GM23338 (cell line): ENCODE results near the gene ZNF697. TPM values are rescaled to one million over a fixed set of nuclear protein-coding genes. Genes with fewer than 3 reads are reported as not detected.

Experiments
- ATAC-seq: fragments of 200-7000 bp; cut with Tn5 transposase; 3 replicates; pipeline ENCODE4 v1.9.1; 2020
- DNase-seq: peaks from one replicate; pipeline ENCODE4 v3.0.0-alpha.2; 2015; ENCODE audit warnings: low spot score
- H2AFZ ChIP-seq: fragments of 200-600 bp; sonication (generic); 2 replicates; pipeline ENCODE4 v1.8.0; 2016; ENCODE audit warnings: antibody characterized with exemption, mild to moderate bottlenecking, moderate library complexity
- H3F3A ChIP-seq: fragments of 200-600 bp; sonication (generic); replicated peaks from 2 replicates; pipeline ENCODE4 v1.8.0; 2017; ENCODE audit warnings: antibody characterized with exemption, mixed run types, low read depth
- H3K27ac ChIP-seq: fragments of 200-600 bp; sonication (generic); 2 replicates; pipeline ENCODE4 v1.6.1; 2016; ENCODE audit warnings: low read depth
- H3K27me3 ChIP-seq: fragments of 200-600 bp; sonication (generic); 2 replicates; pipeline ENCODE4 v1.8.0; 2016; ENCODE audit warnings: mild to moderate bottlenecking, mixed run types, moderate library complexity; ENCODE audit not compliant: insufficient read depth
- H3K36me3 ChIP-seq: fragments of 200-600 bp; sonication (generic); 2 replicates; pipeline ENCODE4 v1.8.0; 2016; ENCODE audit warnings: mild to moderate bottlenecking; ENCODE audit not compliant: insufficient read depth
- H3K4me1 ChIP-seq: fragments of 200-600 bp; sonication (generic); 2 replicates; pipeline ENCODE4 v1.8.0; 2016; ENCODE audit warnings: mild to moderate bottlenecking, moderate library complexity; ENCODE audit not compliant: insufficient read depth
- H3K4me2 ChIP-seq: fragments of 200-600 bp; sonication (generic); 2 replicates; pipeline ENCODE4 v1.7.1; 2017; ENCODE audit warnings: mixed run types
- H3K4me3 ChIP-seq: fragments of 200-600 bp; sonication (generic); 2 replicates; pipeline ENCODE4 v1.6.1; 2016; ENCODE audit warnings: mixed run types
- H3K79me2 ChIP-seq: fragments of 200-600 bp; sonication (generic); replicated peaks from 2 replicates; pipeline ENCODE4 v1.8.0; 2017; ENCODE audit warnings: mild to moderate bottlenecking; ENCODE audit not compliant: insufficient read depth
- H3K9me2 ChIP-seq: fragments of 200-600 bp; sonication (generic); 2 replicates; pipeline ENCODE4 v1.8.0; 2017; ENCODE audit not compliant: insufficient read depth
- H4K20me1 ChIP-seq: fragments of 200-600 bp; sonication (generic); replicated peaks from 2 replicates; pipeline ENCODE4 v1.8.0; 2017; ENCODE audit warnings: mild to moderate bottlenecking; ENCODE audit not compliant: insufficient read depth
- H3K27ac Mint-ChIP-seq: 2 replicates; pipeline ENCODE4 v1.8.0; 2020; ENCODE audit warnings: inconsistent platforms, mild to moderate bottlenecking, moderate library complexity, mixed read lengths
- H3K27me3 Mint-ChIP-seq: 3 replicates; pipeline ENCODE4 v1.8.0; 2022; ENCODE audit warnings: low read depth, mild to moderate bottlenecking, moderate library complexity, mixed read lengths, inconsistent platforms; ENCODE audit not compliant: insufficient read depth, poor library complexity
- H3K36me3 Mint-ChIP-seq: 3 replicates; pipeline ENCODE4 v1.8.0; 2021; ENCODE audit warnings: low read depth, mild to moderate bottlenecking, inconsistent platforms, moderate library complexity, mixed read lengths
- H3K4me1 Mint-ChIP-seq: 3 replicates; pipeline ENCODE4 v1.8.0; 2020; ENCODE audit warnings: mild to moderate bottlenecking, inconsistent platforms, mixed read lengths
- H3K4me3 Mint-ChIP-seq: 3 replicates; pipeline ENCODE4 v1.8.0; 2021; ENCODE audit warnings: moderate library complexity, mild to moderate bottlenecking, inconsistent platforms, mixed read lengths
- H3K9me3 Mint-ChIP-seq: 3 replicates; pipeline ENCODE4 v1.8.0; 2020; ENCODE audit warnings: moderate library complexity, mild to moderate bottlenecking, inconsistent platforms, mixed read lengths
- CREB1 ChIP-seq: fragments of 250-450 bp; sonication (Bioruptor Pico); IDR thresholded peaks from 2 replicates; pipeline ENCODE4 v1.5.0; 2020; ENCODE audit warnings: low read depth, mild to moderate bottlenecking, moderate library complexity
- ETS1 ChIP-seq: IDR thresholded peaks from 2 replicates; pipeline ENCODE4 v1.6.1; 2016; ENCODE audit warnings: antibody characterized with exemption
- EZH2 ChIP-seq: fragments of 200-600 bp; sonication (generic); IDR thresholded peaks from one replicate; pipeline ENCODE4 v1.8.0; 2017; ENCODE audit warnings: antibody characterized with exemption, mild to moderate bottlenecking, low read depth; ENCODE audit not compliant: unreplicated experiment
- EZH2phosphoT487 ChIP-seq: fragments of 200-600 bp; sonication (generic); IDR thresholded peaks from one replicate; pipeline ENCODE4 v1.8.1; 2018; ENCODE audit warnings: antibody characterized with exemption; ENCODE audit not compliant: unreplicated experiment
- JUNB ChIP-seq: IDR thresholded peaks from one replicate; pipeline ENCODE4 v1.6.1; 2016; ENCODE audit warnings: antibody characterized with exemption; ENCODE audit not compliant: unreplicated experiment
- NANOG ChIP-seq: IDR thresholded peaks from 2 replicates; pipeline ENCODE4 v1.6.1; 2016; ENCODE audit warnings: antibody characterized with exemption, borderline replicate concordance
- POLR2AphosphoS5 ChIP-seq: IDR thresholded peaks from 2 replicates; pipeline ENCODE4 v1.6.1; 2016; ENCODE audit warnings: antibody characterized with exemption, low read depth
- STAT1 ChIP-seq: IDR thresholded peaks from one replicate; pipeline ENCODE4 v1.6.1; 2016; ENCODE audit warnings: antibody characterized with exemption; ENCODE audit not compliant: unreplicated experiment
- ZNF114 ChIP-seq: fragments of 250-450 bp; sonication (Bioruptor Pico); IDR thresholded peaks from 2 replicates; pipeline ENCODE4 v1.5.0; 2020; ENCODE audit warnings: mild to moderate bottlenecking, moderate library complexity
- ZNF331 ChIP-seq: fragments of 250-450 bp; sonication (Bioruptor Pico); IDR thresholded peaks from 2 replicates; pipeline ENCODE4 v1.5.0; 2020; ENCODE audit warnings: low read depth, mild to moderate bottlenecking, moderate library complexity
- ZNF462 ChIP-seq: fragments of 250-450 bp; sonication (Bioruptor Pico); IDR thresholded peaks from 2 replicates; pipeline ENCODE4 v1.5.0; 2020; ENCODE audit warnings: mild to moderate bottlenecking, moderate library complexity
- polyA plus RNA-seq: library from polyadenylated mRNA; unstranded; fragments of >200 nt; fragmentation: Nextera tagmentation; extraction: Ambion mirVana; gene quantifications from 2 replicates; pipeline ENCODE4 v1.2.1, GENCODE V29; 2016
- total RNA-seq: library from RNA; depleted of rRNA; stranded (reverse); fragments of >200 nt; shearing (Covaris generic); gene quantifications from 2 replicates; pipeline ENCODE4 v1.2.3, GENCODE V29; 2014
- TF ChIP-seq, protein P1 (sequence below): IDR thresholded peaks from one replicate; pipeline ENCODE4 v1.6.1; 2018; ENCODE audit warnings: antibody characterized with exemption; ENCODE audit not compliant: unreplicated experiment
- TF ChIP-seq, protein P2 (sequence below), 2 experiments: fragments of 200-600 bp in 1 of 2; sonication (generic) in 1 of 2; conservative IDR thresholded peaks; 2 replicates each; pipeline versions ENCODE4 v1.5.1 to v1.6.1; 2016 to 2017; ENCODE audit warnings: antibody characterized with exemption in 2 of 2, low read depth in 2 of 2, mild to moderate bottlenecking in 2 of 2, moderate library complexity in 1 of 2

Gene ZNF697
- total and polyA plus RNA-seq, 2 experiments from 2014 or later, result 5.4 to 32.0 TPM

DNA sequence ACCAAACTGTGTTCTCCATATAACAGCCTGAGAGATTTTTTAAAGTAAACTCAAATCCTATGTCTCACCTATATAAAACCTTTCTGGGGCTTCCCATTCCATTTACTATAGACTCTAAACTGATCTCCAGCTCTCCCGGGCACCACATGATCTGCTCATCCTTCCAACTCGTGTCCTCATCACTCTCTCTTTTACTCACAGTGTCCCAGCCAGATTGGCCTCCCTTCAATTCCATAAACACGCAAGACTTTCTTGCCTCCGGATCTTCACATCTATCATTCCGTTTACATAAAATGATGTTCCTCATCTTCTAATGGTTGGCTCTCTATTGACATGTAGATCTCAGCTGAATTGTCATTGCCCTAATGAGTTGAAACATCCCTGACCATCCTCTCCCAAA, 59.4 kb downstream of the ZNF697 start:
- Mint-ChIP-seq H3K36me3 (no peaks in the 10 kb centered on the region), H3K9me3 (no peaks in the 10 kb centered on the region), H3K27me3 (peaks cover 3% of the 10 kb centered on the region), H3K4me3 (no peak overlapping the region), H3K4me1 (no peaks in the 10 kb centered on the region), H3K27ac (no peak overlapping the region)
- Histone ChIP-seq H3F3A (no peaks in the 10 kb centered on the region), H3K4me2 (no peak overlapping the region), H3K36me3 (no peaks in the 10 kb centered on the region), H3K27ac (no peak overlapping the region), H4K20me1 (no peaks in the 10 kb centered on the region), H3K27me3 (no peaks in the 10 kb centered on the region), H3K4me1 (no peaks in the 10 kb centered on the region), H2AFZ (no peak overlapping the region), H3K4me3 (no peak overlapping the region), H3K9me2 (no peaks in the 10 kb centered on the region), H3K79me2 (no peaks in the 10 kb centered on the region)
- ATAC-seq (no peak), DNase-seq (no peak)
- TF ChIP-seq ZNF114 (no peak), NANOG (no peak), POLR2AphosphoS5 (no peak), JUNB (no peak), ZNF331 (CRISPR knock-in tag) (no peak), EZH2phosphoT487 (no peak), STAT1 (no peak), ETS1 (no peak), ZNF462 (no peak), EZH2 (no peak), CREB1 (no peak)
- TF ChIP-seq, protein P1, sequence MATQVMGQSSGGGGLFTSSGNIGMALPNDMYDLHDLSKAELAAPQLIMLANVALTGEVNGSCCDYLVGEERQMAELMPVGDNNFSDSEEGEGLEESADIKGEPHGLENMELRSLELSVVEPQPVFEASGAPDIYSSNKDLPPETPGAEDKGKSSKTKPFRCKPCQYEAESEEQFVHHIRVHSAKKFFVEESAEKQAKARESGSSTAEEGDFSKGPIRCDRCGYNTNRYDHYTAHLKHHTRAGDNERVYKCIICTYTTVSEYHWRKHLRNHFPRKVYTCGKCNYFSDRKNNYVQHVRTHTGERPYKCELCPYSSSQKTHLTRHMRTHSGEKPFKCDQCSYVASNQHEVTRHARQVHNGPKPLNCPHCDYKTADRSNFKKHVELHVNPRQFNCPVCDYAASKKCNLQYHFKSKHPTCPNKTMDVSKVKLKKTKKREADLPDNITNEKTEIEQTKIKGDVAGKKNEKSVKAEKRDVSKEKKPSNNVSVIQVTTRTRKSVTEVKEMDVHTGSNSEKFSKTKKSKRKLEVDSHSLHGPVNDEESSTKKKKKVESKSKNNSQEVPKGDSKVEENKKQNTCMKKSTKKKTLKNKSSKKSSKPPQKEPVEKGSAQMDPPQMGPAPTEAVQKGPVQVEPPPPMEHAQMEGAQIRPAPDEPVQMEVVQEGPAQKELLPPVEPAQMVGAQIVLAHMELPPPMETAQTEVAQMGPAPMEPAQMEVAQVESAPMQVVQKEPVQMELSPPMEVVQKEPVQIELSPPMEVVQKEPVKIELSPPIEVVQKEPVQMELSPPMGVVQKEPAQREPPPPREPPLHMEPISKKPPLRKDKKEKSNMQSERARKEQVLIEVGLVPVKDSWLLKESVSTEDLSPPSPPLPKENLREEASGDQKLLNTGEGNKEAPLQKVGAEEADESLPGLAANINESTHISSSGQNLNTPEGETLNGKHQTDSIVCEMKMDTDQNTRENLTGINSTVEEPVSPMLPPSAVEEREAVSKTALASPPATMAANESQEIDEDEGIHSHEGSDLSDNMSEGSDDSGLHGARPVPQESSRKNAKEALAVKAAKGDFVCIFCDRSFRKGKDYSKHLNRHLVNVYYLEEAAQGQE, result no peak
- TF ChIP-seq, protein P2, sequence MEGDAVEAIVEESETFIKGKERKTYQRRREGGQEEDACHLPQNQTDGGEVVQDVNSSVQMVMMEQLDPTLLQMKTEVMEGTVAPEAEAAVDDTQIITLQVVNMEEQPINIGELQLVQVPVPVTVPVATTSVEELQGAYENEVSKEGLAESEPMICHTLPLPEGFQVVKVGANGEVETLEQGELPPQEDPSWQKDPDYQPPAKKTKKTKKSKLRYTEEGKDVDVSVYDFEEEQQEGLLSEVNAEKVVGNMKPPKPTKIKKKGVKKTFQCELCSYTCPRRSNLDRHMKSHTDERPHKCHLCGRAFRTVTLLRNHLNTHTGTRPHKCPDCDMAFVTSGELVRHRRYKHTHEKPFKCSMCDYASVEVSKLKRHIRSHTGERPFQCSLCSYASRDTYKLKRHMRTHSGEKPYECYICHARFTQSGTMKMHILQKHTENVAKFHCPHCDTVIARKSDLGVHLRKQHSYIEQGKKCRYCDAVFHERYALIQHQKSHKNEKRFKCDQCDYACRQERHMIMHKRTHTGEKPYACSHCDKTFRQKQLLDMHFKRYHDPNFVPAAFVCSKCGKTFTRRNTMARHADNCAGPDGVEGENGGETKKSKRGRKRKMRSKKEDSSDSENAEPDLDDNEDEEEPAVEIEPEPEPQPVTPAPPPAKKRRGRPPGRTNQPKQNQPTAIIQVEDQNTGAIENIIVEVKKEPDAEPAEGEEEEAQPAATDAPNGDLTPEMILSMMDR (conservative IDR thresholded peaks at IDR 0.05; ENCODE audit: low read depth in 2 of 2), result no peak
